B cell (primary cell): ENCODE data around the gene SLC6A18.

Experiments
- CTCF ChIP-seq: fragments of 200-600 bp; IDR thresholded peaks from one replicate; pipeline ENCODE4 v1.8.0; 2022; ENCODE audit warnings: antibody characterized with exemption, mild to moderate bottlenecking
- EZH2 ChIP-seq: IDR thresholded peaks from 2 replicates; pipeline ENCODE4 v1.6.1; 2012; ENCODE audit warnings: borderline replicate concordance, low read depth, mild to moderate bottlenecking, moderate library complexity, low read length; ENCODE audit not compliant: insufficient read depth, poor library complexity, severe bottlenecking

GRCh38 chr5:1277331-1277730, 52.1 kb downstream of the SLC6A18 start:
- no peak for TF ChIP-seq EZH2
- TF ChIP-seq CTCF, result no peak
